Lower leg skin (tissue), 4 donors: ENCODE data around the gene HTR7. TPM values are rescaled to one million over a fixed set of nuclear protein-coding genes. Genes with fewer than 3 reads are reported as not detected.
"Not testable (repeated sequence)": the region's sequence is repeated elsewhere in the genome, so short reads cannot be mapped to it uniquely, and the experiment has no call there.

Experiments used
- DNase-seq, 2 donors: peaks; one replicate each; pipeline ENCODE4 v3.0.0-alpha.2; 2019; ENCODE audit warnings: low spot score in 2 of 2
- H3K4me3 ChIP-seq: fragments of 200-600 bp; sonication (generic); 2 replicates; pipeline ENCODE4 v1.5.1; 2017; ENCODE audit warnings: mild to moderate bottlenecking, low read depth; ENCODE audit not compliant: poor library complexity, severe bottlenecking
- CTCF ChIP-seq, 3 donors: fragments of 450-650 bp; IDR thresholded peaks; one replicate each; pipeline ENCODE4 v1.5.1; 2016; ENCODE audit warnings: antibody characterized with exemption in 3 of 3, mild to moderate bottlenecking in 3 of 3, moderate library complexity in 2 of 3
- POLR2A ChIP-seq, 2 donors: fragments of 450-650 bp; IDR thresholded peaks; one replicate each; pipeline ENCODE4 v1.6.1; 2016 to 2017; ENCODE audit warnings: antibody characterized with exemption in 2 of 2, mild to moderate bottlenecking in 1 of 2, moderate library complexity in 1 of 2
- WGBS, 2 donors: methylation state at CpG; one replicate each; pipeline ENCODE4 v1.1.5; 2018; 5-methylcytosine and 5-hydroxymethylcytosine counted together
- intact Hi-C: fragments of 100-400 bp; cut with DNase I; formaldehyde crosslinking; loops from one replicate; pipeline ENCODE4 v1.15.0; 2023; ENCODE audit warnings: low total_unique reads
- total RNA-seq, 4 donors: library from RNA; depleted of rRNA; stranded (reverse); fragments of >200 nt; gene quantifications; one replicate each; pipeline ENCODE4 v1.1.0, GENCODE V29; 2016

The HTR7 gene
- total RNA-seq, 4 donors from 2014 or later: 0.08 to 0.94 (median 0.45) TPM

- intact Hi-C loops: no loop called here
- H3K4me3 ChIP-seq: no peak overlapping the region
- DNase-seq: no peak
- no peak for TF ChIP-seq CTCF (IDR thresholded peaks at IDR 0.05)
- TF ChIP-seq POLR2A (IDR thresholded peaks at IDR 0.05): no peak
- 75 to 90% methylated on average over 7 of the region's 7 CpGs for WGBS, 2 donors
Observed at GRCh38 chr10:90813594-90814365, 44.1 kb downstream of the HTR7 start.

- DNase-seq, intact Hi-C loops, H3K4me3 ChIP-seq: not testable (repeated sequence)
- WGBS, 2 donors: 79 to 89% methylated on average over 4 of the region's 4 CpGs
Observed at GRCh38 chr10:90807106-90807505, 50.7 kb downstream of the HTR7 start.

- TF ChIP-seq CTCF (IDR thresholded peaks at IDR 0.05): no peak
- TF ChIP-seq POLR2A (IDR thresholded peaks at IDR 0.05): no peak
- no peak overlapping the region for H3K4me3 ChIP-seq
- 82 to 83% methylated on average over 1 of the region's 1 CpG for WGBS, 2 donors
- intact Hi-C loops: no loop called here
- no peak for DNase-seq
Observed at GRCh38 chr10:90806677-90807076, 51.2 kb downstream of the HTR7 start.

- DNase-seq: no peak
- intact Hi-C loops: no loop called here
- TF ChIP-seq POLR2A (IDR thresholded peaks at IDR 0.05): no peak
- no peak for TF ChIP-seq CTCF (IDR thresholded peaks at IDR 0.05)
- H3K4me3 ChIP-seq: no peak overlapping the region
- WGBS, 2 donors: 64 to 79% methylated on average over 1 of the region's 1 CpG
Observed at GRCh38 chr10:90805206-90805605, 52.6 kb downstream of the HTR7 start.

- WGBS, 2 donors: 54 to 58% methylated on average over 3 of the region's 3 CpGs
- H3K4me3 ChIP-seq: no peak overlapping the region
- intact Hi-C loops: no loop called here
- DNase-seq: no peak
- TF ChIP-seq POLR2A (IDR thresholded peaks at IDR 0.05) (no peak), CTCF (IDR thresholded peaks at IDR 0.05) (no peak)
Observed at GRCh38 chr10:90804354-90804753, 53.5 kb downstream of the HTR7 start.

GRCh38 chr10:90801608-90802007, 56.2 kb downstream of the HTR7 start:
- H3K4me3 ChIP-seq: no peak overlapping the region
- 72 to 77% methylated on average over 1 of the region's 1 CpG for WGBS, 2 donors
- intact Hi-C loops: no loop called here
- no peak for DNase-seq
- no peak for TF ChIP-seq CTCF (IDR thresholded peaks at IDR 0.05)
- no peak for TF ChIP-seq POLR2A (IDR thresholded peaks at IDR 0.05)
